HEK293 (cell line): ENCODE measurements around the gene PPP1R9B.

ENCODE experiments used
- CTCF ChIP-seq: fragments of 450-650 bp; formaldehyde crosslinking; IDR thresholded peaks from 2 replicates; pipeline ENCODE4 v1.5.1; 2016; ENCODE audit warnings: missing biosample characterization, missing genetic modification characterization
- REST ChIP-seq: fragments of 450-650 bp; formaldehyde crosslinking; IDR thresholded peaks from 2 replicates; pipeline ENCODE4 v1.5.1; 2016; ENCODE audit warnings: missing biosample characterization, missing genetic modification characterization
- SP2 ChIP-seq: fragments of 450-650 bp; formaldehyde crosslinking; IDR thresholded peaks from 2 replicates; pipeline ENCODE4 v1.5.1; 2016; ENCODE audit warnings: missing biosample characterization, missing genetic modification characterization
- ZNF362 ChIP-seq: fragments of 450-650 bp; formaldehyde crosslinking; IDR thresholded peaks from 2 replicates; pipeline ENCODE4 v1.5.1; 2016; ENCODE audit warnings: missing biosample characterization, missing genetic modification characterization
- ZNF423 ChIP-seq: fragments of 450-650 bp; formaldehyde crosslinking; IDR thresholded peaks from 2 replicates; pipeline ENCODE4 v1.5.1; 2016; ENCODE audit warnings: missing biosample characterization, missing genetic modification characterization

- TF ChIP-seq ZNF362 (tag by site-specific recombination) (no peak), ZNF423 (tag by site-specific recombination) (no peak), CTCF (tag by site-specific recombination) (no peak), REST (tag by site-specific recombination) (no peak), SP2 (tag by site-specific recombination) (no peak)
Measured at GRCh38 chr17:50168319-50168718, 17.8 kb upstream of the PPP1R9B start.
